ENCODE data around the gene SETD3.
"Not testable (repeated sequence)": the region's sequence is repeated elsewhere in the genome, so short reads cannot be mapped to it uniquely, and the experiment has no call there.

SETD3 gene

DNA sequence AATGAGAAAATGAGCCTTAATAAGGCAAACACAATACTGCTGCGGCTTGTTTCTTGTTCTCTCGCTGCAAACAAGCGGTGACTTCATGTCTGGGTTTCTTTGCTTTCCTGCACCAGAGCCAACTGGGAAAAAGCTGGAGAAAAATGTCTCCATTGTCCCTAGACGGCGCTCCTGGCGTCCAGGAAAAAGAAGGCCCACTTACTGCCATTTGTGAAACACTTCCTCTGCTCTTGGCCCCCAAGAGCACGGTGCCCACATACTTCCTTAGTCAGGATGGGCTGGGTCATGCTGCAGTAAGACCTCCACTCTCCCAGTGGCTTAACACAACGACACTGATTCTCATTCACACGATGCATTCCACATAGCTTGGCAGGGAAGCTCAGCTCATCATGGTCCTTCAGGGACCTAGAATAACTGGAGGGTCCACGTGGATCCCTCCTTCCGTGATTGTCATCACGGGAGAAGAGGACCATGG is 122.7 kb downstream of the SETD3 start:
- DNase-seq, result no peak

DNA sequence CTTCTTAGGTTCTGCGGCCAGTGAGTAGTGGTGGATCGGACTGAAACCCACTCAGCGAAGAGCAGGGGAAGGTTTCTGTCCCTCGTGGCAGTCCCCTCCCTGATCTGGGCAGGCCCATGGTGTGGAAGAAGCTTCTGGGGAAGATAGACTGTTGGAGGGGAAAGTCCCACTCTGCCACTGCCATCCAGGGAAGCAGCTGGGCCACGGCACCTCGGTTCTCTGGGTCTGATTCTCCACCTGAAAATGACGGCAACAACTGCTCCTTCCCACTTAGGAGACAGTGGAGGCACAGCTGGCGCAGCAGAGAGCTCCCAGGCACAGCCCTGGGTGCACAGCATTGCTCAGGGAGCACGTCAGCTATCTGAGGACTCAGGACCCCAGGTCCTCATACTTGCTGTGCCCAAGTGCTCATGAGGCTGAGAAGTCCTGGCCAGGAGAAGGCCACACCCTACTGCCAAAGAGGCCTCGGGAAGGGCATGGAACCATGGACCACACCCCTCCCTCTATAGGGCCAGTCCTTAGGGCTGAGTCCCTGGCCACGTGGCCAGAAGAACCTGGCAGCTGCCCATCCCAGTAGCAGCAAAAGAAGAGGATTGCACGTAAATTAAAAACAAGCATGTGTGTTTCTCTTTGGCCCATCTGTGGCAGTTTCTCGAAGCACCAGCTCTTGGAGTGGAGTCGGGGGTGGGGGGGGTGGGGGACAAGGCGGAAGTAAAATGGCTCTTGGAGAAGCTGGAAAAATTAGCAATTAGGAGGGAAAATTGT is 123.3 kb downstream of the SETD3 start:
- DNase-seq, result no peak

DNA sequence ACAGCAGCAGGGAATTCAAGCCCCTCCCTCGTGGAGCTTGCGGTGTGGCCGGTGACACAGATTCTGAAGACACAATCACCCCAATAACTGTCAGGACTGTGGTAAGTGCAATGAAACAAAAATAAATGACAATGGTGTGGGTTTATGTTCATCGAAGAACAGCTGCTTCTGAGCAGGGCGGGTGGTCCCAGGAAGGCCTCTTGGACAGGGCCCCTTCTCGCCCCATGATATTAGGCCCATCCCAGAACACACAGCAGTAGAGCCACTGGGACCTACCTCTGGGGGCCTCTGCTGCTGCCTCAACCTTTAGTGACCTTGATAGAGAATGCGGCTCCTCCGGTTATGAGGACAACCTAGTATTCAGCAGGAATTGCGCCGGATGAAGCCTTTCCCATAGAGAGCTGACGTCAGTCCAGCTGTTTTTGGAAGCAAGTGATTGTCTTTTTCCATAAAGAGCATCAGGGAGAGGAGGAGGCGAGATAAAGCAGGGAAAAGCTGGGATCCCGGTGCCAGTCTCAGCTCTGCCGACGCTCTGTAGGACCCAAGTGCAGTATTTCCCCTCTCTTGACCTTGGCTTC is 124.5 kb downstream of the SETD3 start:
- DNase-seq, result no peak

DNA sequence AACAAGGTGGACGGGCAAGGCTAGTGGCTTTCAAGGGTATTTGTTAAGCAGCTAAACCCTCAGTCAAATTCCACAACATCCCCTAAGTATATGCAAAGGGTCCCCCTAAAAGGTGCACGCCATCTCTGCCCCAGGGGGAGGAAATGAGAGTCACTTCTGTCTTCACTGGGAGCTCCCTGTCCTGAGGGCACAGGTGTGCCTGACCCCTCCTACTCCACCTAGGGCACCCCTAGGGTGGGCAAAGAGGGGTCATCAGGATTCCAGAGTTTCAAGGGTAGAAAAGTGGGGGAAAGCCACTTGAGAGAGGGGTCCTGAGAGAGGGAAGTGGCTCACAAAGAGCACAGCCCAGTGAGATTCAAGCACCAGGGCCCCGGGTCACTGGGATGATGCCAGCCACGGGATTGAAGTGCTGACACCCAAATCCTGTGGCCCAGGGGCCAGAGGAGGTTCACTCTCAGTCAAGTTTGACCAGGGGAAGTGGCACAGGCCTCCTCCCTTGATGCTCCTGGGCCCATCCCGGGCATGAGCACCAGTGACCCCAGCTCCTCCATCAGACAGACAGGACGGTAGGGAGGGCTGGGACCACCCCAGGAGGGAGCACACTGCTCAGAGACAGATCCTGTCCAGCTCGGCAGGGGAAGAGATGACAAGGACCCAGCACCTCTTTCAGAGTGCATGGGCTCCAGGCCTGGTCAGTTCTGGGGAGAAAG is 126.3 kb downstream of the SETD3 start:
- DNase-seq, result no peak

DNA sequence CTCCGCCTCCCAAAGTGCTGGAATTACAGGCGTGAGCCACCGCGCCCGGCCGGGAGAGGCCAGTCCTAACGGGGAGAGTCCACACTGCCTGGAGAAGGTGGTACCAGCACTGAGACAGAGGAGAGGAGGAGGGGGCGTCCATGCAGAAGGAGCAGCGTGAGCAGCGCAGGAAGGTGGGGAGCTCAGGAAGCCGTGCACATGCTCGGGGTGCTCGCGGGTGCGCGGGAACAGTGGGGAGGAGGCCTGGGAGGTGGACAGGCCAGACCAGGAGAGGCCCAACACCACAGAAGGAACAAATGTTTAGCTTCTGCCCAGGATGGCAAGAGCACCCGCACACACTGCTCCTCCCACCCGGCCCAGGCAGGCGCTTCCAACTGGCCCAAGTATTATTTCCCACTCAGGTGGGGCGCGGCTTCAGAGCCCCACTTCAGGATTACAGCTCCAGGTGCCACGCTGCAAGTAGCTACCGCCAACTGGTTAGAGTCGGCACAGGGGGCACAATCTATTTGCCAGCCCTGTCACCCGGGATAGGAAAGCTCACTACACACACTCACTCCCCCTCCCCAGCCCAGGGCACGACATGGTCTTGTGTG is 127.9 kb downstream of the SETD3 start:
- no peak for DNase-seq

DNA sequence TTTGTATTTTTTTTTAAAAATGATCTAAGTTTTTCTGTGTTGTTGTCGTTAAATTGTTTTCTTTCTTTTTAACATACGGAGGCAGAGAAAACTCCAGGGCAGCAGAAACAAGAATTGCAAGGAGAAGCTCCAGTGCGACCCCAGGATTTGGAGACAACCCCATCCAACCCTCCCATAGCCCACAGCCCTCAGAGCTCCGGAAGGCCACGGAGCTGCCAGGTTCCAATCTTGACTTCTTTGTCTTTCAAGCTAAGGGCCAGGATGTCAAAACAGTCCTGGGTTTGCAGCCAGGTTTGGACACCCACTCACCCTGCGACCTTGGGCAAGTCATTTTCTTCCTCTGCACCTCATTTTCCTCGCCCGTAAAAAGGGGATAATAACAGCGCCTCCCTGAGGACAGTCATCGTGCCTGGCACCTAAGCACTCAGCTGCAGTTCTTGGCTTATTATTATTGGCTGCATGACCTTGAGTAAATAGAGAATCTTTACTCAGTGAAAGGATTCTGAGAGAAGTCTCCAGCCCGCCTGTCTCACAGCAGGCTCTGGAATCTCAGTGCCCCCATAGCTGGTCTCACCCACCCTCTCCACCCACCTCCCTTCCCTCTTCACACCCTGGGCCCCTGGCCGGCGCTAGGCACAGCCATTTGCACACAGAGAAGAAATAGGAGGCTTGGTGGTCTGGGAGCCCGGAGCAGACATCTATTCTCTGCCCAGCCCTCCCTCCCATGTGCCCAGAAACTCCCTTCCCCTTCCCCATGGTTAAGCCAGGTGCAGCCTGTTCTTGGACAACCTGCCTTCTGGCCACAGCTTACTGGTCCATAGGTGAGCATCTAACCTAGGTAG is 129.3 kb downstream of the SETD3 start:
- no peak for DNase-seq

DNA sequence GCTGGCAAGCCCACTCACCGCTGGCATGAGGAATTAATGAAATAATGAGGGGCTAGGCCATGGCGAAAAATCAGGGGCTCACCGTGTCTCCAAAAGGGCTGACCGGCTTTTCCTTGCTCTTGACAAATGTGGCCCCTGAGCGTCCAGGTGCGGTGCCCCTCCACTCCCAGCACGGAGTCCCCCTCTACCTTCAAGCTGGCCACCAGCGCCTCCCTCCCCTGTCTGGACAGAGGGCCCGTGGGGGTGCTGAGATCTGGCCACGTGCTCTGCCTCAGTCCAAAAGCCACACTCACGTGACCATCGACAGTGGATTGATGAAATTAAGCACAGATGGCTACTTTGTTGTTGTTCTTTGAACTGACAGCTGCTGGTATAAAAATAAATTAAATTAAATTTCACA is 129.9 kb downstream of the SETD3 start:
- no peak for DNase-seq

DNA sequence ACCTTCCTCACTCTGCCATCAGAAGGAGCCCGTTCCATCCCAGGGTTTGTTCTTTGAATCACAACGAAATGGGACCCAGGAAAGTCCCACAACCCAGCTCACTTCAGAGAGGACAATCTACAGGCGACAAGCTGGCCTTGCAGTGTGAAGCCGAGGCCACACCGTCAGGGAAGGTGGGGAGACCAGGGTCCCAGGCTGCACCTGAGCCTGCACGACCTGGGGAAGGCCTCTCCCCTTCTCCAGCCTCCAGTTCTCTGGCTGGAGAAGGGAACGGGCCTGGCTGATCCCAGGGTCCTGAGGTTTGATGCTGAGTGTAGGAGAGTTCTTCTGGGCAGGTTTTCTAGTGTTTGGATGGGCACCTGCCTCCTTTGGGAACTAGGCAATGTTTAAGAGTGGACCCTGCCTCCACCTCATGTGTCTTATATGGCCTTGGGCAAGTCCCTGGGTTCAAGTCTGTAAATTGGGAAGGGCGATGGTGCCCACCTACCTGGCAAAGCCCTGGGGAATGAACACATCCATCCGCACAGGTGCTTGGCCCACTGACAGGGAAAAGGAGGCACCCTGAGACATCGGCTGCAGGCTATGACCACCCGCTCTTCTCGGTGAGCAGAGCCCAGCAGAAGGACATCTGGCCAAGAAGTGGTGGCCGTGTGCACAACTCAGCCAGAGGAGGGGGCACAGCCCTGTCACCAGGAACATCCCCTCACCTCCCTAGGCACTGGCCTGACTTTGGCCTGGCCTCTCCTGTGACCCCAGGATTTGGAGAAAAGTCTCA is 130.8 kb downstream of the SETD3 start:
- DNase-seq, result no peak

DNA sequence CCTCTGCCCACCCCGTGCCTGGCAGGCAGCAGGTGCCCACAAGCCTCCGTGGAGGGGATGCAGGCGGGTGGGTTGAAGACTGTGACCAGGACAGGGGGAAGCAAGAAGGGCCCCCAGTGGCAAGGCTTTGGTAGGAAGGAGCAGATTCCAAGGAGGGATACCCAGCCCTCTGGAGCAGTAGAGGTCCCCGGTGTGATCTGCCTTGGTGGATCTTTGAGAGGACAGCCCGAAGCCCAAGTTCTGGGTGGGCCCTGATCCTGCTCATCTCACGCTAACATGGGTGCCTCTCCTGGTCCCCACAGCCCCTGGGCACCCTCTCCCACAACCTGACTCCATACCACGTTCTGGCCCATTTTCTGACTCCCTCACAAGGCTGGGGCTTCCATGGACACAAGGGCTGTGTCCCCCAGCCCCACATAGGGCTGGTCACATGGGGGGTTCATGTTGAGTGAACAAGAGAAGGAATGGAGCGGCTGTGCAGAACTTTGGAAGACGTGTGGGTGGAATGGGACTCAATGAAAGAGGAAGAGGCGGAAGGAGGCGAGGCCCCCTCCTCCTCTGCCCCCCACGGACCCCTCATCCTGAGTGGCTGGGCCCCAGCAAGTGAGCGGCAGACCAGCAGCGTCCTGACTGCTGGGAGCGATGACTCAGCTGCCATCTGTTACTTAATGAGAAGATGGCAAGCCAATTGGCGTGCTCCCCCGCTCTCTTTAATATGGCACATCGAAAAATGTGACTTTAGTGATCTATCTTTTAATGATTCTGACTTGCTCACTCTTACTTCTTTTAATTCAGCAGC is 131.6 kb downstream of the SETD3 start:
- DNase-seq, result peak; percentile 16

DNA sequence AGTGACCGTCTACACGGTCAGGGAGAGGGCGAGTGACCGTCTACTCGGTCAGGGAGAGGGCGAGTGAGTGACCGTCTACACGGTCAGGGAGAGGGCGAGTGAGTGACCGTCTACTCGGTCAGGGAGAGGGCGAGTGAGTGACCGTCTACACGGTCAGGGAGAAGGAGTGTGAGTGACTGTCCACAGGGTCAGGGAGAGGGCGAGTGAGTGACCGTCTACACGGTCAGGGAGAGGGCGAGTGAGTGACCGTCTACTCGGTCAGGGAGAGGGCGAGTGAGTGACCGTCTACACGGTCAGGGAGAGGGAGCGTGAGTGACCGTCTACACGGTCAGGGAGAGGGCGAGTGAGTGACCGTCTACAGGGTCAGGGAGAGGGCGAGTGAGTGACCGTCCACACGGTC is 132.4 kb downstream of the SETD3 start:
- not testable (repeated sequence) for DNase-seq

All from fibroblast of skin of abdomen (primary cell).